Colon (tissue), 2 donors: Measurements from ENCODE around the gene METTL1.
"Not testable (repeated sequence)": the region's sequence is repeated elsewhere in the genome, so short reads cannot be mapped to it uniquely, and the experiment has no call there.

Source experiments
- FAIRE-seq: peaks from 2 replicates; lab custom pipeline; 2012; peaks lifted over from hg19 to GRCh38; lab: Jason Lieb, UNC
- donor health status: control.
- donor health status: control.

The METTL1 gene

DNA sequence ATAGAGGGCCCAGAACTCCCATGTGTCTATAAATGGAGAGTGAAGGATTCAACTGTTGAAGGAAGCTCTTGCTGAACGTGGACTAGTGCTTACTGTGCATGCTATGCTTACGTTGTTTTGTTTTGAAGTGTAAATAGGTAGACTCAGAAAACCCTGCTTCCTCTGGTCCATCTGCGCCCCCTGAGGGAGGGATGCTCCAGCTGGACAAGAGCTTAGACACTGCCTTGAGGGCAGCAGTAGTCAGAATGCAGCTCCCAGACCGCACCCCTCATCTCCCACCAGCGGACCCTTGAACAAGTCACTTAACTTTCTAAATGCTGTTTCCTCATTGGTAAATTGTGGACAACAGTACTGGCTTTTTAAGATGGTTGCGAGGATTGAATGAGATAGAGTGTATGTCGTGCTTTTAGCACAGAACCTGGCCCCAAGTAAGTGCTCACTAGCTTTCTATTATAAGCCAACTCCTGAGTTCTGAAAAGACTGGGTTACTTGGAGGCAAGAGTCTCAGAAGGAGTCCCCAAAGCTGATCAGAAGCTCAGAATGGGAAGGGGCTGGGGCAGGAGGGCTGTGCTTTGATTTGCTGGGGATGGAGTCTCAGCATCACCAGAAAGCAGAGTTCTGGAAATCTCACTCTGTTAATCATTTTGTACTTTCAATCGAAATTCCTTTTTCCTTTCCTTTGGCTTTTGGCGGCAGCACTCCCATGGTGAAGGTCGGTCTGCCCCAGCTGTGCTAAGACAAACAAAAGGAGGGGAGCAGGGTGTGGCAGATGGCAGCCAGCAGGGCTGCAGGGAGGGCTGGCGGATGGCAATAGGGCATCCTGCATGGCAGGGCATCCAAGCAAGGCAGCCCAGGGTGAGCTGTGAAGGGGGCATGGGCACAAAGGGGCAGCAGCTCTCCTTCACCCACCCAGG lies 48.9 kb downstream of the METTL1 start:
- FAIRE-seq = no peak

DNA sequence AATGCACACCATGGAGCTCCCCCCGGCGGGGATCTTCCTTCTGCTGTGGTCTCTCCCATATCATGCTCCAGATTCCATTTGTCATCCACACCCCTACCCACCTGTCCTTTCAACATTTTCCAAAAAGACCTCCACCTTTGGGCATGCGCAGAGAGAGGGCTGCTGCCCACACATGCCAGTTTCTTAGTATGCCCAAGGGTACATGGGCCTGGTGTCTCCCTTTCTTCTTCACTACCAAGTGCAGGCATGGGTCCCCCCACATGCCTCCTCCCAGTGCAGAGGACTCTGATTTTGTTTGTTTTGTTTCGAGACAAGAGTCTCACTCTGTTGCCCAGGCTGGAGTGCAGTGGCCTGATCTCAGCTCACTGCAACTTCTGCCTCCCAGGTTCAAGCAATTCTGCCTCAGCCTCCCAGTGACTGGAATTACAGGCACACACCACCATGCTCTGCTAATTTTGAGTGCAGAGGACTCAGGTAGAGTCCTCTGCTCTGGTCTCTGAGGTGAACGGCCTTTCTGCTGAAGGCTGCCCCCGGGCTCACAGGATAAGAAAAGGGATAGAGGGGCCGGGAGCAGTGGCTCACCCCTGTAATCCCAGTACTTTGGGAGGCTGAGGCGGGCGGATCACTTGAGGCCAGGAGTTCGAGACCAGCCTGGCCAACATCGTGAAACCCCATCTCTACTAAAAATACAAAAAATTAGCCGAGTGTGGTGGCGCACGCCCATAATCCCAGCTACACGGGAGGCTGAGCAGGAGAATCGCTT lies 49.9 kb downstream of the METTL1 start:
- FAIRE-seq = not testable (repeated sequence)

DNA sequence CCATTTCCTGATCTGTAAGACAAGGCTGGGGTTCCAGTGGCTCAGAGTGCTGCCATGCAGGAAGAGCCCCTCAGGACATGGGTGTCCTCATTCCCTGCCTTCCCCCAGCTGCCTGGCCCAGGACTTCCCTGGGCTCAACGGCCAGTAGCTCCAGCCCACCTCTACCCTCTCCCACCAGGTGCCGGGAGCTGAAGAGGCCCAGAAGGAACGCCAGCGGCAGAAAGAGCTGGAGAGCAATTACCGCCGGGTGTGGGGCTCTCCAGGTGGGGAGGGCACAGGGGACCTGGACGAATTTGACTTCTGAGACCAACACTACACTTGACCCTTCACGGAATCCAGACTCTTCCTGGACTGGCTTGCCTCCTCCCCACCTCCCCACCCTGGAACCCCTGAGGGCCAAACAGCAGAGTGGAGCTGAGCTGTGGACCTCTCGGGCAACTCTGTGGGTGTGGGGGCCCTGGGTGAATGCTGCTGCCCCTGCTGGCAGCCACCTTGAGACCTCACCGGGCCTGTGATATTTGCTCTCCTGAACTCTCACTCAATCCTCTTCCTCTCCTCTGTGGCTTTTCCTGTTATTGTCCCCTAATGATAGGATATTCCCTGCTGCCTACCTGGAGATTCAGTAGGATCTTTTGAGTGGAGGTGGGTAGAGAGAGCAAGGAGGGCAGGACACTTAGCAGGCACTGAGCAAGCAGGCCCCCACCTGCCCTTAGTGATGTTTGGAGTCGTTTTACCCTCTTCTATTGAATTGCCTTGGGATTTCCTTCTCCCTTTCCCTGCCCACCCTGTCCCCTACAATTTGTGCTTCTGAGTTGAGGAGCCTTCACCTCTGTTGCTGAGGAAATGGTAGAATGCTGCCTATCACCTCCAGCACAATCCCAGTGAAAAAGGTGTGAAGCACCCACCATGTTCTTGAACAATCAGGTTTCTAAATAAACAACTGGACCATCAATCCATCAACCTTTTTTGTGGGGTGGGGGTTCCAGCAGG lies 51.0 kb downstream of the METTL1 start:
- no peak for FAIRE-seq

DNA sequence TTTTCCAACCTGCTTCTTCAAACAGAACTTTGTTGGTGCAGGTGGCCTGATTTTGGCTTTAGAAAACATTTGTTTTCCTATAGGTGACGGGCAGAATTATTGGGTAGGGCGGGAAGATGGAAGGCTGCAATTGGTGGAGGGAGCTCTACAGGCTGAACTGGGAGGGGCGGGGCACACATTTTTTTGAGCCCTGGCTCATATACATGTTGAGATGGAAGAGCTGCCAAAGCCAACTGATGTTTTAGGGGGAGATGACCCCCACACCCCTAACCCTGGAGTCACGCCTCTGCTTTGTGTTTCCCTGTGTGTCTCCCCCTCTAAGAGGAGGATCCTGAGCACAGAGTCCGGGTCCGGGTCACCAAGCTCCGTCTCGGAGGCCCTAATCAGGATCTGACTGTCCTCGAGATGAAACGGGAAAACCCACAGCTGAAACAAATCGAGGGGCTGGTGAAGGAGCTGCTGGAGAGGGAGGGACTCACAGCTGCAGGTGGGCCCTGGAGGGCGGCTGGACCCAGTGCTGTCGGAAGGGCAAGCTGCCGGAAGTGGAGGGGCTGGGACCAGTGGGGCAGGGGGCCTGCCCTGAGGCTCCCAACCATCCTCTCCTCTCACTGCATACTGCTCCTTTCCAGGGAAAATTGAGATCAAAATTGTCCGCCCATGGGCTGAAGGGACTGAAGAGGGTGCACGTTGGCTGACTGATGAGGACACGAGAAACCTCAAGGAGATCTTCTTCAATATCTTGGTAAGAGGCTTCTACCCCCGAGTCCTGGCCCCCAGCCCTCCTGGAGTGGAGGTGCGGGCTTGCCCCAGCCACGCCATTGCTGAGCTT lies 51.9 kb downstream of the METTL1 start:
- no peak for FAIRE-seq

DNA sequence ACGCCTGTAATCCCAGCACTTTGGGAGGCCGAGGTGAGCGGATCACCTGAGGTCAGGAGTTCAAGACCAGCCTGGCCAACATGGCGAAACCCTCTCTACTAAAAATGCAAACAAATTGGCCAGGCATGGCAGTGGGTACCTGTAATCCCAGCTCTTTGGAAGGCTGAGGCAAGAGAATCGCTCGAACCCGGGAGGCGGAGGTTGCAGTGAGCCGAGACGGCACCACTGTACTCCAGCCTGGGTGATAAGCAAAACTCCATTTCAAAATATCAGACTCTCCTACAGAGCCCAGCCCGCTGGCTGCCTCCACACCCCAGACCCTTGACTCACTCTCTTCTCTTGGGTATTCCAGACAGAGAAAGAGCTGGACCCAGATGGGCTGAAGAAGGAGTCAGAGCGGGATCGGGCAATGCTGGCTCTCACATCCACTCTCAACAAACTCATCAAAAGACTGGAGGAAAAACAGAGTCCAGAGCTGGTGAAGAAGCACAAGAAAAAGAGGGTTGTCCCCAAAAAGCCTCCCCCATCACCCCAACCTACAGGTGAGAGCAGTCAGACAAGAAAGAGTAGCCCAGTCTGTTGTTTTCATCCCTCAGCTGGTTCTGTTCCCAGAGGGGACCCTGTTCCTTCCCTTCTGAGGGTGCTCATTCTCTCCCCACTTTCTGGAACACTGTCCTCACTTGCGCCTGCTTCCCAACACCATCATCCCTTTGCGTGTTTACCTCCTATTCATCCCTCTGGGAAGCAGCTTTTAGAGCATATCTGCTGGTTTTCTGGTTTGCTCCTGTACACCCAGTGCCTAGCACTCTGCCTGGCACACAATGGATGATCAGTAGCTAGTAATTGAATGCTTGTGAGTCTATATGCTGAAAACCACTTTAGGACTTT lies 53.0 kb downstream of the METTL1 start:
- no peak for FAIRE-seq
